HG02938 (cell line): Measurements from ENCODE around the gene PIP5K1C.

Experiments used
- ATAC-seq: cut with Tn5 transposase; IDR thresholded peaks from one replicate; pipeline ENCODE4 v1.9.1; 2021; ENCODE audit warnings: mild to moderate bottlenecking, moderate library complexity; ENCODE audit not compliant: unreplicated experiment

PIP5K1C gene

GRCh38 chr19:3721887-3722442, 21.7 kb upstream of the PIP5K1C start:
- ATAC-seq = no peak

- ATAC-seq = no peak
Observed at GRCh38 chr19:3721131-3721886, 21.0 kb upstream of the PIP5K1C start.

- ATAC-seq = no peak
Observed at GRCh38 chr19:3720349-3720917, 20.2 kb upstream of the PIP5K1C start.

- ATAC-seq = no peak
Observed at GRCh38 chr19:3719868-3720267, 19.6 kb upstream of the PIP5K1C start.

- no peak for ATAC-seq
Observed at GRCh38 chr19:3716147-3716668, 15.9 kb upstream of the PIP5K1C start.

- ATAC-seq = no peak
Observed at GRCh38 chr19:3712663-3713611, 12.7 kb upstream of the PIP5K1C start.

- no peak for ATAC-seq
Observed at GRCh38 chr19:3710265-3710812, 10.1 kb upstream of the PIP5K1C start.

- ATAC-seq = no peak
Observed at GRCh38 chr19:3708207-3708931, 8.1 kb upstream of the PIP5K1C start, which contains the start of gene TJP3. TSS of gene TJP3 (plus strand) at chr19:3708384. CDS start at chr19:3728433, 20,049 bp downstream.

- no peak for ATAC-seq
Observed at GRCh38 chr19:3707868-3708206, 7.6 kb upstream of the PIP5K1C start.

GRCh38 chr19:3701200-3701599, 932 bp upstream of the PIP5K1C start:
- no peak for ATAC-seq

- ATAC-seq = peak; percentile 11
Observed at GRCh38 chr19:3699741-3700241, 477 bp downstream of the PIP5K1C start.

- ATAC-seq = no peak
Observed at GRCh38 chr19:3698974-3699740, 1.1 kb downstream of the PIP5K1C start.

GRCh38 chr19:3698386-3698950, 1.8 kb downstream of the PIP5K1C start:
- ATAC-seq = no peak

- no peak for ATAC-seq
Observed at GRCh38 chr19:3697671-3698385, 2.4 kb downstream of the PIP5K1C start.

- no peak for ATAC-seq
Observed at GRCh38 chr19:3697094-3697493, 3.2 kb downstream of the PIP5K1C start.

- ATAC-seq = no peak
Observed at GRCh38 chr19:3696660-3696995, 3.6 kb downstream of the PIP5K1C start.

- no peak for ATAC-seq
Observed at GRCh38 chr19:3695986-3696659, 4.1 kb downstream of the PIP5K1C start.
